Stimulated activated CD4-positive, alpha-beta T cell treated with anti-CD3 and anti-CD28 coated beads, Interleukin-12 subunit alpha, Interleukin-12 subunit beta, amount 100 ng/mL, for 4 hours (primary cell): ENCODE data around the gene TMEM225B.
"Not testable (repeated sequence)": the region's sequence is repeated elsewhere in the genome, so short reads cannot be mapped to it uniquely, and the experiment has no call there.

Experiments
- DNase-seq: peaks from one replicate; pipeline ENCODE4 v3.0.0-alpha.2; 2020

TMEM225B gene

DNA sequence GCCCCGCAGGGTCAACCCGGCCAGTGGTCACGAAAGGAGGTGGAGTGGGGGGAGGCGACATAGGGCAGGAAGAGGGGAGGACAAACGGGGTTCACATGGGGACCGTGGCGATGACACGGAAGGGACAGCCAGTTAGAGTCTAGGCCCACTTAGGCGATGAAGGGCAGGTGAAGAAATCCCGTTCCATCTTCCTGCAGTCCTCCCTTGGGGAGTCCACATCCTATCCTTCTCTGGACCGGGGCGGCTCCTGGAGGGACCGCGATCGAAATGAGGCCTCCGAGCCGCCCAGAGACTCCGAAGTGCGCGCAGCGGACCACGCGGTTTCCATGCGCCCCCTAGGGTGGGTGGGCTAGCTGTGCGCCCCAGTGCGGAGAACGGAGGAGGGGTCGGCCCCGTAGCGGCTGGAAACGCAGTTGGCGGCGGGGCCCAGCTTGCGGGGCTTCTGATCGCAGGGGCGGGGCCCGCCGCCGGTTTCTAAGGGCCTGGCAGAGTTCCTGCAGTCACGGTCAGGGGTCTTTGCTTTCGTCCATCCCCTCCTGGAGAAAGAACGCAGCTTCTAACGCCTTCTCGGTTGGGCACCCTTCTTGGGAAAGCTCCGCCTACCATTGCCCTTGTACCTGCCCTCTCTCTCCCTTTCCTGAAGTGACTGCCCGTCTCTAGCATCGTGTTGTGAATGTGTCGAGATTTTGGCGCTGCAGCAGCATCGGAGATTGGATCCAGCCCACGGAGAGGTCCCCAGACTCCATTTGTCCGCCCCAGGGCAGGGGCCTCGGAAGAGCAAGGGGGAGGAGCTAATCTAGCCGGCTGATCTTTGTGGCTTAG lies 17.9 kb upstream of the TMEM225B start:
- DNase-seq: peak; percentile 57

DNA sequence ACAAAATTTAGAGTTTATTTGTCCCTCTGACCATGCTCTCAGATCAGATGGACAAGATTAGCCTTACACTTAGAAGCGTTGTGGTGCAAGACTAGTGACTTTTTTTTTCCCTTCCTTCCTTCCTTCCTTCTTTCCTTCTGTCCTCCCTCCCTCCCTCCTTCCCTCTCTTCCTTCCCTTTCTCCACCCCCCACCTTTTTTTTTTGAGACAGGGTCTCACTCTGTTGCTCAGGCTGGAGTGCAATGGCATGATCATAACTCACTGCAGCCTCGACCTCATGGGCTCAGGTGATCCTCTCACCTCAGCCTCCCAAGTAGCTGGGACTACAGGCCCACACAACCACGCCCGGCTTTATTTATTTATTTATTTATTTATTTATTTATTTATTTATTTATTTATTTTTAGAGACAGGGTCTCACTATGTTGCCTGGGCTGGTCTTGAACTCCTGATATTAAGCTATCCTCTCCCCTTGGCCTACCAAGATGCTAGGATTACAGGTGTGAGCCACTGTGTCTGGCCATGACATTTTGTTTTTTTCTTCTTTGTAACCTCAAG lies 17.2 kb upstream of the TMEM225B start:
- DNase-seq: not testable (repeated sequence)

DNA sequence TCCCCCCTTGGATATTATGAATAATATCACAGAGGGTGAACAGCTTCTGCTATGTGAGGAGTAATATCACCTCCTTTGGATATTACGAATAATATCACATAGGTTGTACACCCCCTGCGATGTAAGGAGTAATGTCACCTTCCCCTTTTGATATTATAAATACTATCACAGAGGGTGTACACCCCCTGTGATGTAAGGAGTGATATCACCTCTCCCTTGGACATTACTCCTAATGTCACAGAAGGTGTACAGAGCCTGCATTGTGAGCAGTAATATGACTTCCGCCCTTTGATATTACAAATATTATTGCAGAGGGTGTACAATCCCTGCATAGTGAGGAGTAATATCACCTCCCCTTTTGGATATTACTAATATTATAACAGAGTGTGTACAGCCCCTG lies 9.2 kb upstream of the TMEM225B start:
- no peak for DNase-seq

DNA sequence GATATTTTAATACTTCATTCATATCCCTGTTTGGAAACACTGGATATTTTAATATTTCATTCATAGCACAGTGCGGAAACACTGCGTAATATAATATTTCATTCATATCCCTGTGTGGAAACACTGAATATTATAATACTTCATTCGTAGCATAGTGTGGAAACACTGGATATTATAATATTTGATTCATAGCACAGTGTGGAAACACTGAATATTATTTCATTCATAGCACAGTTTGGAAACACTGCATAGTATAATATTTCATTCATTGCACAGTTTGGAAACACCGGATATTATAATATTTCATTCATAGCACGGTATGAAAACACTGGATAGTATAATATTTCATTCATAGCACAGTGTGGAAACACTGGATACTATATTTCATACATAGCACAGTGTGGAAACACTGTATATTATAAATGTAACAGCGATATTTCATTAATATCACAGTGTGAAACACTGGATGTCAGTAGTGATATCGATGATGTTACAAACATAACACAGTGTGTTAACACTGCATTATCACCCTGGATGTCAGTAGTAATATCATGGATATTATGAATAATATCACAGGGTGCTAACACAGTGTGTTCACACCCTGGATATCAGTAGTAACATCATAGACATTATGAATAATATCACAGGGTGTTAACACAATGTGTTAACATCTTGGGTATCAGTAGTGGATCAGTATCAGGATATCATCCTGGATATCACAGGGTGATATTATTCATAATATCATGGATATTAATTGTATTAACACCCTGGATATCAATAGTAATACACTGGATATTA lies 2.9 kb upstream of the TMEM225B start:
- DNase-seq: no peak

DNA sequence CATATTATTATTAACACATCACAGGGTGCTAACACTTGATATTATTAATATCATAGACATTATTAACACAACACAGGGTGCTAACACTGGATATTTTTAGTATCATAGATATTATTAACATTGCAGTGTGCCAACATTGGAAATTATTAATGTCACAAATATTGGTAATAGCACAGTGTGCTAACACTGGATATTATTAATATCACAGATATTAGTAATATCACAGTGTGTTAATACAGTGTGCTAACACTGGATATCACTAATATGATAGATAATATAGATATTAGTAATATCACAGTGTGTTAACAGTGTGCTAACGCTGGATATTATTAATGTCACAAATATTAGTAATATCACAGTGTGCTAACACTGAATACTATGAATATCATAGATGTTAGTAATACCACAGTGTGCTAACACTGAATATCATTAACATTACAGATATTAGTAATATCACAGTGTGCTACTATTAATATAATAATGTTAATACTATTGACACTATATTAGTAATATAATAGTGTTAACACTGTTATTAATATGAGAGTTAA lies 1.6 kb upstream of the TMEM225B start:
- no peak for DNase-seq

DNA sequence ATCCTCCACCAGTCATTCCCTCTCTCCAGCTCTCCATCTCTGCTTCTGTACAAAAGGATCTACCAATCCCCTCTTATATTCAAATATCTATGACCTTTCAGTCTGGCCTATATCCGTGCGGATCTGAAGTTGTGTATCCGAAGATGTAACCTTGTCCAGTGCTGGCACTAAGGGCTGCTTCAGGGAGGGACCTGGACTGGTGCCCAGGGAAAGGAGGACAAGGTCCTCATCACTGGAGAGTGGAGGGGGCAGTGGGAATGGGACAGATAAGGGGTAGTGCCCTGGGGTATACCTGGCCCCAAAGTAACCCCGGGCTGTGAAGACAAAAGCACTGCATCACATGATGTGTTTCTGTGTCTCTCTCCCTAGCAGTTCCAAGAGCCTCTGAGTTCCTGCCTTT lies 1.8 kb downstream of the TMEM225B start:
- no peak for DNase-seq

DNA sequence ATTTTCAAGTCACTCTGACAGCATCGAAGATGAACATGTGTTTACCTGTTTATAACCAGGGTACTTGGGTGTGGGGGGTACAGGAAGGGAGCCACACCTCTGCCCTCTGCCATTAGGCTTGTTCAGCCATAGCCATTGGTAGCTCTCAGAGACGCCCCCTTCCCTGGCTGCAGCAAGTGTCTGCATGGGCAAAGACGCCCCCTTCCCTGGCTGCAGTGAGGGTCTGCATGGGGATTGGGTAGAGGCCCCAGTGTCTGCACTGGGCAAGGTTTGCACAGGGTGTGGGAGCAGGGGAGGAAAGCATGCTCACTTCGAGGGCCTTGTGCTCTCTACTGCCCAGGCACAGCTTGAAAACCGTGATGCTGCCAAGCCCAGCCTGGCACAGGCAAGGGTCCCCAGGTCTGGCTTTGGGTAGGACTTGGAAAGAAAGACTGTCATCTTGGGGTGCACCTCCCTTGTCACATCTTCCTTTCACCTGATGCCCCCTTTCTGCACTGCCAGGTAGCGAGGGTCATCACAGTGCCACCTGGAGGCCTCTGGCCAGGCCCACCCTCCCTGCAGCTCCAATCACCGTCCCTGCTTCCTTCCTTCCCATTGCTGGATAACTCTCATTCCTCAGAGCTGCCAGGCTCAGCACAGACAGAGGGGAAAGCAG lies 3.7 kb downstream of the TMEM225B start:
- no peak for DNase-seq

DNA sequence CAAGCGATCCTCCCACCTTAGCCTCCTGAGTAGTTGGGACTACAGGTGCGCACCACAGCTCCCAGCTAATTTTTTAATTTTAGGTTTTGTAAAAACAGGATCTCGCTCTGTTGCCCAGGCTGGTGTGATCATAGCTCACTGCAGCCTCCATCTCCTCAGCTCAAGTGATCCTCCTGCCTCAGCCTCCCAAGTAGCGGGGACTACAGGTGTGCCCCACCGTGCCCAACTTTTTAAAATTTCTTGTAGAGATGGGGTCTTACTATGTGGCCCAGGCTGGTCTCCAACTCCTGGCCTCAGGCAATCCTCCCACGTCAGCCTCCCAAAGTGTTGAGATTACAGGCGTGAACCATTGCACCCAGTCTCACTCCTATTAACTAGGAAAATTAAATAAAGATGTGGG lies 7.5 kb downstream of the TMEM225B start:
- DNase-seq: no peak

DNA sequence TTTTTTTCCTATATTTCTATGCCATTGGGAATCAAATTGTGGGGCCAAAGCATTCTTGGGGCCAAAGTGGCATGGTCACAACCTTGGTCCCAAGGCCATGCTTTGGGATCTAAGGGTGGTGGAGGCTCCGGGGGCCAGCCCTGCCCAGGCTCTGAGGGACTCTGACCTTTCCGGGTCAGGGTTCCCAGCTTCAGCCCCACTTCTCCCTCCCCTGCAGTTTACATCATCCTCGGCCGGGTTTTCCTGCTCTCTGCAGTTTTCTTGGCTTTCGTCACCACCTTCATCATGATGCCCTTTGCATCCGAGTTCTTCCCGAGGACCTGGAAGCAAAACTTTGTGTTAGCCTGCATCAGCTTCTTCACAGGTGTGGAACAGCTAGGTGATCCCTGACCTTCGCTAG lies 8.5 kb downstream of the TMEM225B start:
- no peak for DNase-seq

DNA sequence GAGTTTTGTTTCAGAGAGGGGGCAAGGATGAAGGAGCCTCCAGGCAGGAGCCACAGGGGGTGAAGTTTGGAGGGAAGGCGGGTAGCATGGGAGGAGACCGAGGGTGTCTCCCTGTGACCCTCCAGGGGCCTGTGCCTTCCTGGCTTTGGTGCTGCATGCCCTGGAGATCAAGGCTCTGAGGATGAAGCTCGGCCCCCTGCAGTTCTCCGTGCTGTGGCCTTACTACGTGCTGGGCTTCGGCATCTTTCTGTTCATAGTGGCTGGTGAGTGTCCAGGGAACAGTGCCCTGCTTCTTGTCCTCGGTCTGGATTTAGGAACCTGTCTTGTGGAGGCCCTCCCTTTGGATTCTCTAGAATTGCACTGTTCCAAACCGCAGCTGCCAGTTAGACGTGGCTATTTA lies 9.5 kb downstream of the TMEM225B start:
- DNase-seq: no peak

DNA sequence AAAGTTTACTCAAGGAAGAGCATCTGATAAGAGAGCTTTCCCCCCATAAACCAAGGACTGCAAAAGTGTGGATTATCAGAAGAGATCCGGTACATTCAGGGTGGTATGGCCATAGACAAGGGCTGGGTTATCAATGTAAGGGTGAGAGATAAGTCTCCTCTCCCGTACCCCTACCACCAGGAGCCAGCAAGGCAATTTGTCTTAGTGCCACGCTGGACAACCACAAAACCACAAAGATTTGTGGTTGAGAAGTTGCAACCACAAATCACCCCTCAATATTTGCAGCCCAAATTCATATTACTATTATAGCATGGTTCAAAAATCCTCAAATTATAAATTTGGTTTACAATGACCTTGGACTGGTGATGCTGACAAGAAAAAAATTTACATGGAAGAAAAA lies 16.4 kb downstream of the TMEM225B start:
- DNase-seq: no peak

DNA sequence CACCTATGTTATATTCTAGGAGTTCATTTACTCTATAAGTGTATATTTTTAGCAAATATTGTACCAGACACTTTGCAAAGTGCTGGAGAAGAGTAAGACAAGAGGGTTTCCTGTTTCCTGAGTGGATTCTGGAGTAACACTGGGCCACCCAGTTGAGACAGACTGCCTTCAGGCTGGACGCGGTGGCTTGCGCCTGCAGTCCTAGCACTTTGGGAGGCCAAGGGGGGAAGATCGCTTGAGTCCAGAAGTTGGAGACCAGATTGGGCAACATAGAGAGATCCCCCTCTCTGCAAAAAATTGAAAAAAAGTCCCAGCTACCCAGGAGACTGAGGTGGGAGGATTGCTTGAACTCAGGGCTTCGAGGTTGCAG lies 17.9 kb downstream of the TMEM225B start:
- no peak for DNase-seq

DNA sequence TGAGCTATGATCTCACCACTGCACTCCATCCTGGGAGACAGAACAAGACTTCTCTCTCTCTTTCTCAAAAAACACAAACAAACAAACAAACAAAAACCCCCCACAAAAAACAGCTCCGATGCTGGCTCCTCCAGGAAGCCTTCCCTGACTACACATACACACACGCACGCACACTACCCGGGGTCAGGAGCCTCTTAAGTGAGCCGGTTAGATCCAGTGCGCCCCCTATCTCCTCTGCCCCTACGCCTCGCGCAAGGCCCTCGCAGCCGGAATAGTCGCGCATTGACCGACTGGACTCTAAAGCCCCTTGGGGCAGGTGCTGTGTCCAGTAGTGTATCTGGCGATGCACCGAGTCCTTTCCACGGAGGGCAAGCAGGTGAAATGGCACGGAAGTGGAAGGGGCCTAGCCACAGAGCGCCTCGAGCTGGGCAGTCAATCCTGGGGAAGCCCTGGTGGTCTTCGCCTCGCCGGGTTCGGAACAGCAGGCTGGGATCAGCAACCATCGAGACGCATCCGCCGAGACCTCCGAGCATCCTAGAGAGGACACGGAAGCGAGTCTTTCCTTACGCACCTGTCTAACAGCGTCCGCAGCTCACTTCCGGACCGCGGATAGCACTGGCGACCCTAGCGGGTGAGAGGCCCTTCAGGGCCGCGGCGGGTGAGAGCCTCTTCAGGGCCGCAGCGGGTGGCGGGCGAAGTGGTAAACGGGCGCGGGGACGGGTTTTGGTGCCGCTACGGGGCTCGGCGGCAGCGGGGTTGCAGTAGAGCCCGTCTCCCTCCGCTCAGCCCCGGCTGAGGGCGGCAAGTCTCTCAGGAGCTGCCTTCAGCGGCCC lies 18.5 kb downstream of the TMEM225B start, which contains the start of gene ZSCAN25:
Gene ZSCAN25 (plus strand): TSS at position 588 of the 833 bp plus-strand sequence. CDS start 2,661 bp downstream, outside the sequence.
- peak; percentile 82 for DNase-seq

DNA sequence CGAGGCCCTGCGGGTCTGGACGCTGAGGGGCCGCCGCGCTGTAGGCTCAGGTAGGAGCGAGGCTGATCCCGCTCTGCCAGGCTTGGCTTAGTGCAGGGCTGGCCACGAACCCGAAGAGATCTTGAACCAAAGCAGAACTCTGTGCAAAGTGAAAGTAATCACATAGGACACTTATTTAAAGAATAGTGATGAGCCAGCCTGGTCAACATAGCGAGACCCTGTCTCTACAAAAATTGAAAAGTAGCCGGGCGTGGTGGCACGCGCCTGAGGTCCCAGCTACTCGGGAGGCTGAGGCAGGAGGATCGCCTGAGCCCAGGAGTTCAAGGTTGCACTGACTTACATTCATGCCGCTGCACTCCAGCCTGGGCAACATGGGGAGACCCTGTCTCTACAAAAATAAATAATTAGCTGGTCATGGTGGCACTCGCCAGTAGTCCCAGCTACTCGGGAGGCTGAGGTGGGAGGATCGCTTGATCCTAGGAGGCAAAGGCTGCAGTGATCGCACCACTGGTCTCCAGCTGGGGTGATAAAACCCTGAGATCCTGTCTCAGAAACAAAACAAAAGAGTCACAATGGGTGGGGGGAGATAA lies 19.2 kb downstream of the TMEM225B start:
- DNase-seq: no peak

DNA sequence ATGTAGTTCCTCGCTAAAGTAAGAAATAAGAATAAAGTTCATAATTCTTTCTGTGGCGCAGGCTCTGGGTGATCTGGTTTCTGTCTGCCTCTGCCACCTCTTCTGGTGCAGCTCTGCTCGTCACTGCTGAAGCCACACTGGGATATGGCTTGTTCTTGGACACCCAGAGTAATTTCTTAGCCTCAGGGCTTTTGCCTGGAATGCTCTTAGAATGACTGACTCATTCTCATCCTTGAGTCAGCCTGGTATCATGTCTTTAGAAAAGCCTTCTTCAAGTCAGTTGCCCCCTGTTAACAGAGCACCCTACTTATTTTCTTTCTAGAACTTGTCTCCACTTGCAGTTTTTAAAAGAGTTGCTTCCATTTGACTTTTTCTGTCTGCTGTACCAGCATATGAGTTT lies 20.7 kb downstream of the TMEM225B start:
- DNase-seq: no peak

DNA sequence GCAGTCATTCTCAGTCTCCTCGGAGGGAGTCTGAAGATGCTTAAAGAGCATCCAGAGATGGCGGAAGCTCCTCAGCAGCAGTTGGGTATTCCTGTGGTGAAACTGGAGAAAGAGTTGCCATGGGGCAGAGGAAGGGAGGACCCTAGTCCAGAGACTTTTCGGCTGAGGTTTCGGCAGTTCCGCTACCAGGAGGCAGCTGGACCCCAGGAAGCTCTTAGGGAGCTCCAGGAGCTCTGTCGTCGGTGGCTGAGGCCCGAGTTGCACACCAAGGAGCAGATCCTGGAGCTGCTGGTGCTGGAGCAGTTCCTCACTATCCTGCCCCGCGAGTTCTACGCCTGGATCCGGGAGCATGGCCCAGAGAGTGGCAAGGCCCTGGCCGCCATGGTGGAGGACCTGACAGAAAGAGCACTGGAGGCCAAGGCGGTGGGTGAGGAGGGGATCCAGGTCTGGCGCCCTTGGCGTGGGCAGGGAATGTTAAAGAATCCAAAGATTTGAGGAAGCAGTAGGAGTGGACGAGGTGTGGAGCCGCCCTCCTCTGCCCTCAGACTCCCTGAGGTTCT lies 21.6 kb downstream of the TMEM225B start:
- DNase-seq: no peak

DNA sequence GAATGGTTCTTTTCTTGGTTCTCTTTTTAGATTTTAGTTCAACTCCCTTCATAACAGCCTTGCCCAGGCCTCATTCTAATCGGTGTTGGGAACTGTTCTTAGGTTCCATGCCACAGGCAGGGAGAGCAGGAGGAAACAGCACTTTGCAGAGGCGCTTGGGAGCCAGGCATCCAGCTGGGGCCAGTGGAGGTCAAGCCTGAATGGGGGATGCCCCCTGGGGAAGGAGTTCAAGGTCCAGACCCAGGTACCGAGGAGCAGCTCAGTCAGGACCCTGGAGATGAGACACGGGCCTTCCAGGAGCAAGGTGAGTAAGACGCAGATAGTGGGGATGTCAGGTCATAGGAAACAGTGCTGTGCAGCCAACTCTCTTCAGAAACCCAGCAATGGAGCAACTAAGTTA lies 23.2 kb downstream of the TMEM225B start:
- no peak for DNase-seq

DNA sequence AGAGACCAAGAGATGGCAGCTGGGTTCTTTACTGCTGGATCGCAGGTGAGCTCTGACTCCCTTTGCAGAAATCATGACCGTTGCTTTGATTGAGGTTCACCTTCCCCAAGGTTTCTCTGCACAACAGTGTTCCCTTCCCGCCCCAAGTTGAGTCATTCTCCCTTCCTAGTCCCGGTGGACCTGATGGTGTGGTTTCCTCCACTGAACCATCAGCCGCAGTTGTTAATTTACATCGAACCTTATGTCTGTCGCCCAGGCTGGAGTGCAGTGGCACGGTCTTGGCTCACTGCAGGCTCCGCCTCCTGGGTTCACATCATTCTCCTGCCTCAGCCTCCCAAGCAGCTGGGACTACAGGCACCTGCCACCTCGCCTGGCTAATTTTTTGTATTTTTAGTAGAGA lies 24.5 kb downstream of the TMEM225B start:
- DNase-seq: no peak

DNA sequence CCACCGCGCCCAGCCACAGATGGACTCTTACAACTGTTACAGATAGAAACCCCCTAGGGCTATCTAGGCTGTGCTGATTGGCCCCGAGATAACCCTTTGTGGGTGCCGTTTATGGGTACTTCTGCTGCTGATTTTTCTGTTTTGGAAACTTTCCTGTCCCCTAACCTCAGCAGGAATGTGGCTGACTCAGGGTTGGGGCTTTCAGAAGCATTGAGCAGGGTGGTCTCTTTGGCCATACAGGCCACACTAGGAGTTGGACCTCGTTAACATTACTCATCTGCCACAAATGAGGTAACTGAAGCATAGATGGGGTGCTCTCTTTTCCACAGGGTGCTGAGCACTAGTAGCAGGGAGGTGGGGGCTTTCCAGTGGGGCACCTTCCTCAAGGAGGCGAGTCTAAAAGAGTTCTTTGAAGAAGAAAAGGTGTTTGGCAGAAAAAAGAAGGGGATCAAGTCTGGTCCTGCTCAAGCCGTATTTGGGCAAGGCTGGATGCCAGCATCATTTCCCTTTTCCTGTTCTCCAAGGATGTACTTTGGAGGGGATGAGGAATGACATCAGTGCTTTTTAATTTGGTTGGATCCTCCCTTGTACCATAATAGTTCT lies 25.1 kb downstream of the TMEM225B start:
- DNase-seq: no peak

DNA sequence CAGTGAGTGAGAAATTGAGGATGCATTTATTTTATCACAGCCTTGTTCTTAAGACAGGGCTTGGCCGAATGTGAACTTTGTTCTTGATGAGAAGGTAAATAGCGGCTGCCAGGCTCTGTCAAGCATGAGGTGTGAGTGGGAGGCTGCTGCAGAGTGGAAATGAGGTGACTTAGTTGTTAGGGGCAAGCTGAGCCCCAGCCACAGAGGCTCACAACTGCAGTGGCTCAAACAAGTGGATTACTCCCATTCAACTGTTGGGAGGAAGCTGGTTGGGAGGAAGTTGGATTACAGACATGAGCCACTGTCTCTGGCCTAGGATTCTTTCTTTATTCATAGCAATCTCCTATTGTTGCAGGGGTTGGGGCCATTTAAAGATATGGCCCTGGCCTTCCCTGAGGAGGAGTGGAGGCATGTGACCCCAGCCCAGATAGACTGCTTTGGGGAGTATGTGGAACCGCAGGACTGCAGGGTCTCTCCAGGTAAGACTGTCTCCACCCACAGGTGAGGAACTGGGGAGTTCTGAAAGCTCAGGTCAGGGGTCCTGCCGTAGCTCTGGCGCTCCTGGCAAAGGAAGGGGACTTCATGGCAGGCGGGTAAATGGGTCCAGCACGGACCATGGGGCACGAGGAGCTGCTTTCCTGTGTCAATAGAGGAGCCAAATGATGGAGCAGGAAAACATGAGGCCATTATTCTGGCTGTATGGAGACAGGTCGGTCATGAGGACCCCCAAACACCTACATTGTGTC lies 25.8 kb downstream of the TMEM225B start:
- no peak for DNase-seq
